IMR-90 (cell line): ENCODE data around the gene MRPS10. TPM values are rescaled to one million over a fixed set of nuclear protein-coding genes. Genes with fewer than 3 reads are reported as not detected.
"Not testable (repeated sequence)": the region's sequence is repeated elsewhere in the genome, so short reads cannot be mapped to it uniquely, and the experiment has no call there.

Source experiments
- ATAC-seq: fragments of 200-7000 bp; cut with Tn5 transposase; 2 replicates; pipeline ENCODE4 v1.9.1; 2020; ENCODE audit warnings: low read depth, mild to moderate bottlenecking, moderate library complexity
- BruUV-seq: library from RNA; stranded (reverse); fragments of 400-500 nt; replicated peaks from 2 replicates; lab custom pipeline; 2021; lab: Mats Ljungman, UMichigan
- CTCF ChIA-PET: fragments of 300-600 bp; formaldehyde crosslinking; extraction: SDS; loops from one replicate; lab custom pipeline; 2021; ENCODE audit warnings: antibody characterized with exemption; lab: Yijun Ruan, JAX
- POLR2A ChIA-PET: fragments of 300-600 bp; sonication (Branson Sonifier 250); formaldehyde crosslinking; loops from one replicate; lab custom pipeline; 2022; ENCODE audit warnings: antibody characterized with exemption; ENCODE audit not compliant: unreplicated experiment; lab: Charles Lee
- DNase-seq: peaks from one replicate; pipeline ENCODE4 v3.0.0; 2013
- H2AFZ ChIP-seq: replicated peaks from 2 replicates; pipeline ENCODE3; 2013; ENCODE audit warnings: low read length, mild to moderate bottlenecking; ENCODE audit not compliant: poor library complexity
- H2AK5ac ChIP-seq: 2 replicates; pipeline ENCODE4 v1.6.1; 2013; ENCODE audit warnings: low read depth, low read length, inconsistent platforms
- H2AK9ac ChIP-seq: replicated peaks from 2 replicates; pipeline ENCODE3; 2013; ENCODE audit warnings: mild to moderate bottlenecking, low read depth, low read length, moderate library complexity; ENCODE audit not compliant: poor library complexity
- H2BK120ac ChIP-seq: 2 replicates; pipeline ENCODE4 v1.6.1; 2013; ENCODE audit warnings: low read depth, low read length, inconsistent platforms
- H2BK15ac ChIP-seq: 3 replicates; pipeline ENCODE4 v1.6.1; 2013; ENCODE audit warnings: low read depth, low read length, inconsistent platforms
- H2BK20ac ChIP-seq: 2 replicates; pipeline ENCODE4 v1.6.1; 2013; ENCODE audit warnings: low read depth, mild to moderate bottlenecking, inconsistent platforms, low read length, moderate library complexity
- H2BK5ac ChIP-seq: 2 replicates; pipeline ENCODE4 v1.6.1; 2013; ENCODE audit warnings: mild to moderate bottlenecking, low read depth, low read length, inconsistent platforms; ENCODE audit not compliant: poor library complexity, severe bottlenecking
- H3K14ac ChIP-seq: replicated peaks from 2 replicates; pipeline ENCODE4 v1.6.1; 2013; ENCODE audit warnings: low read depth, low read length, inconsistent platforms
- H3K18ac ChIP-seq: 2 replicates; pipeline ENCODE4 v1.6.1; 2013; ENCODE audit warnings: low read depth, low read length, control low read depth
- H3K23ac ChIP-seq: 2 replicates; pipeline ENCODE4 v1.6.1; 2013; ENCODE audit warnings: low read depth, low read length, inconsistent platforms
- H3K27ac ChIP-seq: 2 replicates; pipeline ENCODE4 v1.5.1; 2013; ENCODE audit warnings: mild to moderate bottlenecking, control low read depth, low read length; ENCODE audit not compliant: insufficient read depth
- H3K27me3 ChIP-seq: 2 replicates; pipeline ENCODE4 v1.6.1; 2013; ENCODE audit warnings: low read length; ENCODE audit not compliant: control insufficient read depth, insufficient read depth
- H3K36me3 ChIP-seq: 2 replicates; pipeline ENCODE4 v1.6.1; 2013; ENCODE audit warnings: low read length, mixed read lengths; ENCODE audit not compliant: control insufficient read depth, insufficient read depth
- H3K4ac ChIP-seq: 2 replicates; pipeline ENCODE4 v1.6.1; 2013; ENCODE audit warnings: low read depth, low read length, inconsistent platforms
- H3K4me1 ChIP-seq: 2 replicates; pipeline ENCODE4 v1.6.1; 2013; ENCODE audit warnings: low read length, mixed read lengths; ENCODE audit not compliant: control insufficient read depth, insufficient read depth
- H3K4me2 ChIP-seq: 2 replicates; pipeline ENCODE4 v1.6.1; 2013; ENCODE audit warnings: low read depth, mild to moderate bottlenecking, control low read depth, low read length, moderate library complexity
- H3K4me3 ChIP-seq: 2 replicates; pipeline ENCODE4 v1.5.1; 2013; ENCODE audit warnings: low read depth, mild to moderate bottlenecking, control low read depth, low read length, moderate library complexity; ENCODE audit not compliant: insufficient read depth
- H3K56ac ChIP-seq: 2 replicates; pipeline ENCODE4 v1.6.1; 2013; ENCODE audit warnings: low read length, inconsistent platforms; ENCODE audit not compliant: insufficient read depth; ENCODE audit errors: extremely low read depth
- H3K79me1 ChIP-seq, 2 experiments: 2 replicates each; pipeline ENCODE4 v1.6.1; 2013; ENCODE audit warnings: low read length in 2 of 2, inconsistent platforms in 1 of 2, low read depth in 1 of 2
- H3K9ac ChIP-seq: 2 replicates; pipeline ENCODE4 v1.6.1; 2013; ENCODE audit warnings: low read depth, low read length, control low read depth
- H3K9me1 ChIP-seq: 2 replicates; pipeline ENCODE4 v1.6.1; 2013; ENCODE audit warnings: low read length, inconsistent platforms; ENCODE audit not compliant: insufficient read depth
- H3K9me3 ChIP-seq: 2 replicates; pipeline ENCODE4 v1.6.1; 2013; ENCODE audit warnings: low read length; ENCODE audit not compliant: control insufficient read depth, insufficient read depth
- H4K20me1 ChIP-seq: 2 replicates; pipeline ENCODE4 v1.6.1; 2013; ENCODE audit warnings: low read length, inconsistent platforms; ENCODE audit not compliant: insufficient read depth
- H4K5ac ChIP-seq: 2 replicates; pipeline ENCODE4 v1.6.1; 2013; ENCODE audit warnings: mild to moderate bottlenecking, low read depth, low read length, control low read depth
- H4K8ac ChIP-seq, 2 experiments: 2 replicates each; pipeline ENCODE4 v1.6.1; 2013; ENCODE audit warnings: low read depth in 2 of 2, low read length in 2 of 2, control low read depth in 1 of 2, inconsistent platforms in 1 of 2
- H4K91ac ChIP-seq: 2 replicates; pipeline ENCODE4 v1.6.1; 2013; ENCODE audit warnings: low read depth, low read length, inconsistent platforms; ENCODE audit not compliant: insufficient read depth
- WGBS, 2 experiments: methylation state at CpG; one replicate each; pipeline versions ENCODE4 v1.1.5 to v1.1.7; 2013; ENCODE audit warnings: missing lambda C conversion rate in 2 of 2; ENCODE audit not compliant: insufficient read length in 1 of 2; ENCODE audit errors: extremely low coverage in 2 of 2; 5-methylcytosine and 5-hydroxymethylcytosine counted together
- dilution Hi-C: fragments of 300-500 bp; cut with HindIII; formaldehyde crosslinking; loops from one replicate; pipeline ENCODE4 v1.14.3; 2018; ENCODE audit warnings: low sequenced_read_pairs; ENCODE audit not compliant: unreplicated experiment
- in situ Hi-C: fragments of 300-500 bp; cut with MboI; formaldehyde crosslinking; loops from 3 replicates; pipeline ENCODE4 v1.14.3; 2019; ENCODE audit warnings: low sequenced_read_pairs, inconsistent platforms, mixed read lengths
- intact Hi-C: fragments of 100-400 bp; cut with micrococcal nuclease; formaldehyde crosslinking; loops from 2 replicates; pipeline ENCODE4 v1.10.0; 2022
- polyA plus RNA-seq, 3 experiments: library from polyadenylated mRNA; depleted of rRNA; stranded (reverse); fragments of >200 nt; gene quantifications; 2 replicates each; pipeline ENCODE4 v1.2.3, GENCODE V29; 2012; ENCODE audit warnings: low replicate concordance in 1 of 3
- total RNA-seq: library from RNA; depleted of rRNA; stranded (reverse); fragments of >200 nt; gene quantifications from 2 replicates; pipeline ENCODE4 v1.2.3, GENCODE V29; 2012

MRPS10 gene
- total and polyA plus RNA-seq, 2 of the 4 experiments (the other 2 are of a cell fraction) = 28.5 to 47.0 TPM

- CTCF ChIA-PET = interaction anchor here (0.7 to 1.6 kb wide), 2 partner anchors 9 to 22 kb away, joined by 7 to 8 read pairs; no protein-coding TSS in a partner anchor
- H4K5ac ChIP-seq, H3K56ac ChIP-seq, H3K27ac ChIP-seq, H3K14ac ChIP-seq, H4K8ac ChIP-seq, H3K23ac ChIP-seq, H3K9me3 ChIP-seq, intact Hi-C loops, H4K91ac ChIP-seq, H3K18ac ChIP-seq, H2BK15ac ChIP-seq, DNase-seq, H3K9ac ChIP-seq, H2AFZ ChIP-seq, H3K36me3 ChIP-seq, H3K27me3 ChIP-seq, H4K20me1 ChIP-seq, H3K9me1 ChIP-seq, POLR2A ChIA-PET, H2BK20ac ChIP-seq, ATAC-seq, BruUV-seq, H2BK5ac ChIP-seq, H2AK9ac ChIP-seq, H2BK120ac ChIP-seq, in situ Hi-C loops, H3K4me2 ChIP-seq, H3K4me1 ChIP-seq, H3K79me1 ChIP-seq, H3K4ac ChIP-seq, dilution Hi-C loops, H2AK5ac ChIP-seq, H3K4me3 ChIP-seq: not testable (repeated sequence)
- WGBS, 2 experiments = 100% methylated on average over 1 of the region's 5 CpGs; no CpG with 5 or more reads in 1 of the 2 experiments
Measured at GRCh38 chr6:42192385-42192784, 25.3 kb downstream of the MRPS10 start.
